Activated CD8-positive, alpha-beta T cell treated with anti-CD3 and anti-CD28 coated beads, Interleukin-2, amount 10 ng/mL, durations not matched to agents 7 days and 5 days (primary cell): ENCODE results near the gene CAMKK1. TPM values are rescaled to one million over a fixed set of nuclear protein-coding genes. Genes with fewer than 3 reads are reported as not detected.
"Not testable (repeated sequence)": the region's sequence is repeated elsewhere in the genome, so short reads cannot be mapped to it uniquely, and the experiment has no call there.

Source experiments
- ATAC-seq: fragments of 150-1000 bp; cut with Tn5 transposase; one replicate; pipeline ENCODE4 v1.10.0; 2021; ENCODE audit warnings: moderate library complexity
- CTCF ChIA-PET: fragments of 350-600 bp; sonication (Branson Sonifier 250); formaldehyde crosslinking; loops from one replicate; lab custom pipeline; 2021; ENCODE audit warnings: antibody characterized with exemption; lab: Charles Lee
- POLR2A ChIA-PET: fragments of 350-600 bp; sonication (Branson Sonifier 250); formaldehyde crosslinking; loops from one replicate; lab custom pipeline; 2021; ENCODE audit warnings: antibody characterized with exemption; lab: Charles Lee
- DNase-seq: peaks from one replicate; pipeline ENCODE4 v3.0.0-alpha.2; 2020
- H3K27ac Mint-ChIP-seq: one replicate; pipeline ENCODE4 v1.8.0; 2021; ENCODE audit warnings: mild to moderate bottlenecking, mixed read lengths
- H3K27me3 Mint-ChIP-seq: one replicate; pipeline ENCODE4 v1.8.0; 2021; ENCODE audit warnings: low read depth, mixed read lengths
- H3K36me3 Mint-ChIP-seq: one replicate; pipeline ENCODE4 v1.8.0; 2021; ENCODE audit warnings: low read depth, mixed read lengths
- H3K4me1 Mint-ChIP-seq: one replicate; pipeline ENCODE4 v1.8.0; 2021; ENCODE audit warnings: low read depth, mixed read lengths
- H3K4me3 Mint-ChIP-seq: one replicate; pipeline ENCODE4 v1.8.0; 2021; ENCODE audit warnings: mild to moderate bottlenecking, mixed read lengths
- H3K9me3 Mint-ChIP-seq: one replicate; pipeline ENCODE4 v1.8.0; 2022; ENCODE audit warnings: mixed read lengths; ENCODE audit not compliant: insufficient read depth
- total RNA-seq, 2 experiments: library from RNA; stranded (reverse); gene quantifications; one replicate each; pipeline ENCODE4 v1.2.3, GENCODE V29; 2021

Gene CAMKK1
- total RNA-seq, 2 experiments from 2014 or later = 3.3 to 4.0 TPM

- ChIA-PET POLR2A (no interaction called here), CTCF (interaction anchor here (1.6 to 2.2 kb wide), 3 partner anchors 12 to 113 kb away, joined by 4 to 8 read pairs (median 6); no protein-coding TSS in a partner anchor)
- Mint-ChIP-seq H3K4me3 (no peak overlapping the region), H3K9me3 (no peaks in the 10 kb centered on the region), H3K27me3 (peaks cover 14% of the 10 kb centered on the region), H3K27ac (no peak overlapping the region), H3K4me1 (peaks cover 7% of the 10 kb centered on the region), H3K36me3 (no peaks in the 10 kb centered on the region)
- no peak for ATAC-seq
- DNase-seq = no peak
Measured at GRCh38 chr17:3851461-3852100, 41.3 kb downstream of the CAMKK1 start.

- Mint-ChIP-seq H3K27ac (no peak overlapping the region), H3K9me3 (no peaks in the 10 kb centered on the region), H3K27me3 (peaks cover 14% of the 10 kb centered on the region), H3K4me3 (no peak overlapping the region), H3K4me1 (peaks cover 30% of the 10 kb centered on the region), H3K36me3 (peaks cover 11% of the 10 kb centered on the region)
- ATAC-seq (no peak), DNase-seq (no peak)
- POLR2A ChIA-PET = no interaction called here
- CTCF ChIA-PET = interaction anchor here (5.9 to 6.3 kb wide), 2 partner anchors 16 to 113 kb away, joined by 32 to 142 read pairs; no protein-coding TSS in a partner anchor
Measured at GRCh38 chr17:3848229-3848835, 44.5 kb downstream of the CAMKK1 start.

GRCh38 chr17:3847165-3847670, 45.6 kb downstream of the CAMKK1 start:
- peaks cover 13% of the 10 kb centered on the region for H3K27me3 Mint-ChIP-seq
- H3K4me1 Mint-ChIP-seq = peaks cover 30% of the 10 kb centered on the region
- POLR2A ChIA-PET = interaction anchor here (1.0 kb wide), 1 partner anchor 121 kb away, joined by 4 read pairs; no protein-coding TSS in a partner anchor
- CTCF ChIA-PET = interaction anchor here (0.9 to 6.3 kb wide), 12 partner anchors 11 to 164 kb away, joined by 3 to 142 read pairs (median 10); no protein-coding TSS in a partner anchor
- DNase-seq (no peak), ATAC-seq (no peak)
- no peak overlapping the region for H3K4me3 Mint-ChIP-seq
- H3K9me3 Mint-ChIP-seq = no peaks in the 10 kb centered on the region
- no peak overlapping the region for H3K27ac Mint-ChIP-seq
- H3K36me3 Mint-ChIP-seq = peaks cover 14% of the 10 kb centered on the region

GRCh38 chr17:3846437-3847164, 46.3 kb downstream of the CAMKK1 start:
- ChIA-PET CTCF (interaction anchor here (0.6 to 6.3 kb wide), 32 partner anchors 8 to 220 kb away, joined by 3 to 142 read pairs (median 4); partner anchors contain the start of genes ATP2A3 and P2RX1), POLR2A (interaction anchor here (0.6 to 2.3 kb wide), 8 partner anchors 11 to 123 kb away, joined by 3 to 7 read pairs (median 4); partner anchors contain the start of genes ATP2A3 and HASPIN)
- H3K4me1 Mint-ChIP-seq = peaks cover 30% of the 10 kb centered on the region
- peaks cover 7% of the 10 kb centered on the region for H3K27me3 Mint-ChIP-seq
- no peak overlapping the region for H3K27ac Mint-ChIP-seq
- no peak for ATAC-seq
- no peak for DNase-seq
- peak overlapping the region; percentile 94 for H3K4me3 Mint-ChIP-seq
- no peaks in the 10 kb centered on the region for H3K9me3 Mint-ChIP-seq
- H3K36me3 Mint-ChIP-seq = peaks cover 17% of the 10 kb centered on the region

- Mint-ChIP-seq H3K36me3 (peaks cover 23% of the 10 kb centered on the region), H3K4me3 (peak within 1 kb of the TSS; percentile 94), H3K4me1 (peaks cover 30% of the 10 kb centered on the region), H3K27me3 (peaks cover 5% of the 10 kb centered on the region), H3K27ac (peak within 1 kb of the TSS; percentile 93), H3K9me3 (no peaks in the 10 kb centered on the region)
- CTCF ChIA-PET = interaction anchor here (0.6 to 6.3 kb wide), 40 partner anchors 9 to 230 kb away, joined by 3 to 142 read pairs (median 4); partner anchors contain the start of genes ATP2A3 and P2RX1
- ATAC-seq (peak; percentile 97), DNase-seq (peak; percentile 90)
- POLR2A ChIA-PET = interaction anchor here (0.6 to 2.3 kb wide), 12 partner anchors 11 to 298 kb away, joined by 3 to 8 read pairs (median 4); partner anchors contain the start of genes ATP2A3 and HASPIN
Measured at GRCh38 chr17:3845621-3846436, 47.0 kb downstream of the CAMKK1 start, which contains the start of gene NCBP3. Gene NCBP3, minus strand, starts transcription at chr17:3846246. Its CDS starts 23 bp downstream, at chr17:3846223.

GRCh38 chr17:3845291-3845620, 47.6 kb downstream of the CAMKK1 start:
- POLR2A ChIA-PET = interaction anchor here (1.0 to 2.3 kb wide), 7 partner anchors 49 to 298 kb away, joined by 3 to 8 read pairs (median 6); partner anchors contain the start of genes ATP2A3 and HASPIN
- Mint-ChIP-seq H3K4me3 (peak overlapping the region; percentile 94), H3K27ac (peak overlapping the region; percentile 93), H3K36me3 (peaks cover 28% of the 10 kb centered on the region), H3K4me1 (peaks cover 30% of the 10 kb centered on the region), H3K9me3 (no peaks in the 10 kb centered on the region), H3K27me3 (peaks cover 3% of the 10 kb centered on the region)
- ATAC-seq (peak; percentile 22), DNase-seq (peak; percentile 68)
- CTCF ChIA-PET = interaction anchor here (0.7 to 6.3 kb wide), 26 partner anchors 13 to 297 kb away, joined by 3 to 142 read pairs (median 7); partner anchors contain the start of genes CYB5D2, HASPIN and ZZEF1

- Mint-ChIP-seq H3K4me1 (peaks cover 30% of the 10 kb centered on the region), H3K4me3 (peak overlapping the region; percentile 94), H3K36me3 (peaks cover 33% of the 10 kb centered on the region), H3K27ac (peak overlapping the region; percentile 39)
- not testable (repeated sequence) for ATAC-seq, H3K9me3 Mint-ChIP-seq, H3K27me3 Mint-ChIP-seq, DNase-seq
- POLR2A ChIA-PET = interaction anchor here (1.3 to 2.3 kb wide), 3 partner anchors 106 to 120 kb away, joined by 6 to 8 read pairs (median 6); partner anchors contain the start of gene ATP2A3
- CTCF ChIA-PET = interaction anchor here (1.0 to 6.3 kb wide), 31 partner anchors 9 to 298 kb away, joined by 3 to 142 read pairs (median 5); partner anchors contain the start of genes CAMKK1, CYB5D2, HASPIN and ZZEF1
Measured at GRCh38 chr17:3844556-3844955, 48.3 kb downstream of the CAMKK1 start.

- peaks cover 37% of the 10 kb centered on the region for H3K36me3 Mint-ChIP-seq
- no peaks in the 10 kb centered on the region for H3K9me3 Mint-ChIP-seq
- ChIA-PET POLR2A (interaction anchor here (2.1 kb wide), 1 partner anchor 105 kb away, joined by 8 read pairs; no protein-coding TSS in a partner anchor), CTCF (interaction anchor here (0.6 to 6.3 kb wide), 39 partner anchors 8 to 299 kb away, joined by 3 to 142 read pairs (median 4); partner anchors contain the start of genes CAMKK1, CYB5D2, HASPIN and P2RX1)
- peak overlapping the region; percentile 94 for H3K4me3 Mint-ChIP-seq
- no peaks in the 10 kb centered on the region for H3K27me3 Mint-ChIP-seq
- ATAC-seq (no peak), DNase-seq (peak; percentile 72)
- H3K4me1 Mint-ChIP-seq = peaks cover 30% of the 10 kb centered on the region
- peak overlapping the region; percentile 41 for H3K27ac Mint-ChIP-seq
Measured at GRCh38 chr17:3843935-3844516, 48.8 kb downstream of the CAMKK1 start.

- Mint-ChIP-seq H3K4me1 (peaks cover 1% of the 10 kb centered on the region), H3K27ac (no peak overlapping the region), H3K4me3 (no peak overlapping the region), H3K9me3 (no peaks in the 10 kb centered on the region), H3K27me3 (no peaks in the 10 kb centered on the region), H3K36me3 (peaks cover 59% of the 10 kb centered on the region)
- no peak for ATAC-seq
- DNase-seq = no peak
- ChIA-PET POLR2A (interaction anchor here (0.6 kb wide), 1 partner anchor 748 kb away, joined by 3 read pairs; no protein-coding TSS in a partner anchor), CTCF (interaction anchor here (1.0 to 6.6 kb wide), 4 partner anchors 11 to 102 kb away, joined by 3 to 61 read pairs (median 20); no protein-coding TSS in a partner anchor)
Measured at GRCh38 chr17:3838206-3838605, 54.6 kb downstream of the CAMKK1 start.

- H3K27ac Mint-ChIP-seq = no peak overlapping the region
- H3K4me1 Mint-ChIP-seq = peaks cover 1% of the 10 kb centered on the region
- ATAC-seq (no peak), DNase-seq (no peak)
- H3K27me3 Mint-ChIP-seq = no peaks in the 10 kb centered on the region
- POLR2A ChIA-PET = no interaction called here
- peaks cover 54% of the 10 kb centered on the region for H3K36me3 Mint-ChIP-seq
- H3K4me3 Mint-ChIP-seq = no peak overlapping the region
- CTCF ChIA-PET = interaction anchor here (1.6 to 6.6 kb wide), 4 partner anchors 7 to 100 kb away, joined by 4 to 61 read pairs (median 21); no protein-coding TSS in a partner anchor
- H3K9me3 Mint-ChIP-seq = no peaks in the 10 kb centered on the region
Measured at GRCh38 chr17:3836551-3836950, 56.3 kb downstream of the CAMKK1 start.
